Natural killer cell (primary cell): ENCODE data around the gene ZXDC. TPM values are rescaled to one million over a fixed set of nuclear protein-coding genes. Genes with fewer than 3 reads are reported as not detected.

Source experiments
- ATAC-seq, 3 donors: fragments of 150-1000 bp in 2 of 3; fragments of 200-7000 bp in 1 of 3; cut with Tn5 transposase; 1 replicate in 1 of 3; 2 replicates in 2 of 3; pipeline ENCODE4 v1.10.0; 2021; ENCODE audit warnings: mild to moderate bottlenecking in 2 of 3, moderate library complexity in 2 of 3
- DNase-seq, 2 donors: peaks; one replicate each; pipeline versions ENCODE4 v3.0.0 to v3.0.0-alpha.2; 2013 to 2021; ENCODE audit warnings: mixed read lengths in 1 of 2
- H3K27ac ChIP-seq: one replicate; pipeline ENCODE4 v1.5.1; 2013; ENCODE audit warnings: mild to moderate bottlenecking, low read length
- H3K27me3 ChIP-seq: one replicate; pipeline ENCODE4 v1.6.1; 2013; ENCODE audit warnings: low read length; ENCODE audit not compliant: control insufficient read depth, insufficient read depth
- H3K36me3 ChIP-seq: one replicate; pipeline ENCODE4 v1.6.1; 2013; ENCODE audit warnings: low read length; ENCODE audit not compliant: control insufficient read depth, insufficient read depth
- H3K4me1 ChIP-seq: one replicate; pipeline ENCODE4 v1.6.1; 2013; ENCODE audit warnings: low read length; ENCODE audit not compliant: control insufficient read depth, insufficient read depth
- H3K4me3 ChIP-seq: one replicate; pipeline ENCODE4 v1.5.1; 2013; ENCODE audit warnings: low read length
- H3K9me3 ChIP-seq: one replicate; pipeline ENCODE4 v1.6.1; 2013; ENCODE audit warnings: low read length; ENCODE audit not compliant: control insufficient read depth, insufficient read depth
- H3K27ac Mint-ChIP-seq, 2 donors: one replicate each; pipeline ENCODE4 v1.8.0; 2022; ENCODE audit warnings: mild to moderate bottlenecking in 2 of 2, mixed read lengths in 2 of 2, moderate library complexity in 1 of 2
- H3K27me3 Mint-ChIP-seq, 2 donors: one replicate each; pipeline ENCODE4 v1.8.0; 2022; ENCODE audit warnings: low read depth in 2 of 2, mixed read lengths in 2 of 2
- H3K36me3 Mint-ChIP-seq: one replicate; pipeline ENCODE4 v1.8.0; 2022; ENCODE audit warnings: mixed read lengths
- H3K4me1 Mint-ChIP-seq, 2 donors: one replicate each; pipeline ENCODE4 v1.8.0; 2022; ENCODE audit warnings: mixed read lengths in 2 of 2
- H3K4me3 Mint-ChIP-seq: one replicate; pipeline ENCODE4 v1.8.0; 2022; ENCODE audit warnings: mild to moderate bottlenecking, moderate library complexity, mixed read lengths
- H3K9me3 Mint-ChIP-seq, 2 donors: one replicate each; pipeline ENCODE4 v1.8.0; 2022; ENCODE audit warnings: mixed read lengths in 2 of 2
- CTCF ChIP-seq: fragments of 200-600 bp; IDR thresholded peaks from one replicate; pipeline ENCODE4 v1.8.0; 2022; ENCODE audit warnings: antibody characterized with exemption
- WGBS: methylation state at CpG from one replicate; pipeline ENCODE4 v1.1.7; 2013; ENCODE audit warnings: missing lambda C conversion rate; ENCODE audit not compliant: insufficient coverage; 5-methylcytosine and 5-hydroxymethylcytosine counted together
- intact Hi-C: fragments of 100-400 bp; cut with micrococcal nuclease; formaldehyde crosslinking; loops from one replicate; pipeline ENCODE4 v1.14.2; 2022
- total RNA-seq, 4 donors: library from RNA; stranded (reverse); fragments of 120-200 nt in 1 of 4; gene quantifications; one replicate each; pipeline versions ENCODE4 v1.2.3 to v1.2.4, GENCODE V29; 2013 to 2022

The ZXDC gene
- total RNA-seq, 3 donors from 2014 or later (not counting 1 experiment from before 2014, with no cell fraction given), result 56.1 to 70.2 (median 68.4) TPM

- intact Hi-C loops, result no loop called here
- Mint-ChIP-seq H3K27ac (no peak overlapping the region), H3K36me3 (no peaks in the 10 kb centered on the region), H3K27me3 (no peaks in the 10 kb centered on the region), H3K4me3 (no peak overlapping the region), H3K9me3 (no peaks in the 10 kb centered on the region), H3K4me1 (peaks cover 14 to 26% of the 10 kb centered on the region in 2 donors)
- no peak overlapping the region for H3K4me3 ChIP-seq
- no peaks in the 10 kb centered on the region for H3K4me1 ChIP-seq
- no peak for TF ChIP-seq CTCF
- no CpG with 5 or more reads among the region's 1 CpG for WGBS
- H3K27me3 ChIP-seq, result no peaks in the 10 kb centered on the region
- H3K27ac ChIP-seq, result no peak overlapping the region
- DNase-seq (no peak), ATAC-seq (no peak)
- H3K9me3 ChIP-seq, result no peaks in the 10 kb centered on the region
- peaks cover 72% of the 10 kb centered on the region for H3K36me3 ChIP-seq
These were observed 21.7 kb downstream of the ZXDC start for GRCh38 chr3:126454025-126454424.

DNA sequence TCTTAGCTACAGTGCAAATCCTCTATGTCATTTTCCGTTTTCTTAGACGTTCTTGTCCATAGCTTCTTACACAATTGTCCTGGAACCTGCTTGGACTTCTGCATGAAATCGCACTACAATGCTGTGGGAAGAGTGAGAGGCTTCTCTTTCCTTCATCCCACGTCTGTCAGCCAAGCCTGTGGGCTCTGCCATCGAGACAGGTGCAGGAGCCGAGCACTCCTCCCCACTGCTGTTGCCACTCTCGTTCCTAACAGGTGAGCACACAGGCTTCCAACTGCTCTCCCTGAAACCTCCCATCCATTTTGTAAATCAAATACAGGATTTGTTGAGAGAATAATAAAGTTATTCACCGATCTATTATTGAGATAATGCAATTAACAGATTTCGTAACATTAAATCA is 23.5 kb downstream of the ZXDC start:
- Mint-ChIP-seq H3K4me1 (peaks cover 19 to 32% of the 10 kb centered on the region in 2 donors), H3K27me3 (no peaks in the 10 kb centered on the region), H3K4me3 (no peak overlapping the region), H3K9me3 (no peaks in the 10 kb centered on the region), H3K36me3 (no peaks in the 10 kb centered on the region), H3K27ac (no peak overlapping the region)
- Histone ChIP-seq H3K27me3 (no peaks in the 10 kb centered on the region), H3K4me1 (no peaks in the 10 kb centered on the region), H3K27ac (no peak overlapping the region), H3K4me3 (no peak overlapping the region), H3K36me3 (peaks cover 63% of the 10 kb centered on the region), H3K9me3 (no peaks in the 10 kb centered on the region)
- intact Hi-C loops, result no loop called here
- no peak for ATAC-seq
- no peak for TF ChIP-seq CTCF
- 98% methylated on average over 7 of the region's 9 CpGs for WGBS
- no peak for DNase-seq

GRCh38 chr3:126451511-126451910 is 24.2 kb downstream of the ZXDC start:
- Histone ChIP-seq H3K4me1 (no peaks in the 10 kb centered on the region), H3K9me3 (no peaks in the 10 kb centered on the region), H3K27me3 (no peaks in the 10 kb centered on the region), H3K36me3 (peaks cover 57% of the 10 kb centered on the region), H3K27ac (no peak overlapping the region), H3K4me3 (no peak overlapping the region)
- Mint-ChIP-seq H3K4me3 (no peak overlapping the region), H3K9me3 (no peaks in the 10 kb centered on the region), H3K4me1 (peaks cover 14 to 29% of the 10 kb centered on the region in 2 donors), H3K27ac (no peak overlapping the region), H3K27me3 (no peaks in the 10 kb centered on the region), H3K36me3 (no peaks in the 10 kb centered on the region)
- WGBS, result 95% methylated on average over 12 of the region's 12 CpGs
- TF ChIP-seq CTCF, result no peak
- intact Hi-C loops, result no loop called here
- ATAC-seq, result no peak
- no peak for DNase-seq

GRCh38 chr3:126450744-126451143 is 24.9 kb downstream of the ZXDC start:
- WGBS, result 97% methylated on average over 3 of the region's 3 CpGs
- intact Hi-C loops, result no loop called here
- H3K27ac ChIP-seq, result no peak overlapping the region
- DNase-seq (no peak), ATAC-seq (no peak)
- no peaks in the 10 kb centered on the region for H3K27me3 ChIP-seq
- no peaks in the 10 kb centered on the region for H3K9me3 Mint-ChIP-seq
- H3K4me1 ChIP-seq, result no peaks in the 10 kb centered on the region
- H3K4me3 ChIP-seq, result no peak overlapping the region
- peaks cover 55% of the 10 kb centered on the region for H3K36me3 ChIP-seq
- no peak overlapping the region for H3K27ac Mint-ChIP-seq
- H3K27me3 Mint-ChIP-seq, result no peaks in the 10 kb centered on the region
- H3K36me3 Mint-ChIP-seq, result no peaks in the 10 kb centered on the region
- H3K4me3 Mint-ChIP-seq, result no peak overlapping the region
- H3K9me3 ChIP-seq, result no peaks in the 10 kb centered on the region
- peaks cover 13 to 27% of the 10 kb centered on the region in 2 donors for H3K4me1 Mint-ChIP-seq
- no peak for TF ChIP-seq CTCF
